Ascending aorta (tissue), 2 donors: ENCODE data around the gene HHIP. TPM values are rescaled to one million over a fixed set of nuclear protein-coding genes. Genes with fewer than 3 reads are reported as not detected.
"Not testable (repeated sequence)": the region's sequence is repeated elsewhere in the genome, so short reads cannot be mapped to it uniquely, and the experiment has no call there.

Experiments
- DNase-seq, 2 donors: peaks; one replicate each; pipeline ENCODE4 v3.0.0-alpha.2; 2019; ENCODE audit warnings: low spot score in 2 of 2
- H3K27ac ChIP-seq, 2 donors: fragments of 200-600 bp; sonication (generic); one replicate each; pipeline ENCODE4 v1.5.1; 2016 to 2017; ENCODE audit warnings: mild to moderate bottlenecking in 1 of 2
- H3K27me3 ChIP-seq: fragments of 200-600 bp; sonication (generic); one replicate; pipeline ENCODE4 v1.5.1; 2017
- H3K36me3 ChIP-seq, 2 donors: fragments of 200-600 bp; sonication (generic); one replicate each; pipeline ENCODE4 v1.5.1; 2016
- H3K4me1 ChIP-seq, 2 donors: fragments of 200-600 bp; sonication (generic); one replicate each; pipeline ENCODE4 v1.5.1; 2016 to 2017; ENCODE audit warnings: mild to moderate bottlenecking in 1 of 2
- H3K4me3 ChIP-seq, 2 donors: fragments of 200-600 bp; sonication (generic); one replicate each; pipeline ENCODE4 v1.5.1; 2016 to 2017; ENCODE audit warnings: mild to moderate bottlenecking in 1 of 2
- H3K9me3 ChIP-seq, 2 donors: fragments of 200-600 bp; sonication (generic); one replicate each; pipeline ENCODE4 v1.5.1; 2016
- CTCF ChIP-seq, 3 experiments: fragments of 200-600 bp in 2 of 3; fragments of 450-650 bp in 1 of 3; sonication (generic) in 2 of 3; IDR thresholded peaks; one replicate each; pipeline ENCODE4 v1.5.1; 2016 to 2019; ENCODE audit warnings: antibody characterized with exemption in 3 of 3, mild to moderate bottlenecking in 1 of 3, moderate library complexity in 1 of 3
- intact Hi-C: fragments of 100-400 bp; cut with DNase I; formaldehyde crosslinking; loops from one replicate; pipeline ENCODE4 v1.15.1; 2023
- total RNA-seq: library from RNA; depleted of rRNA; stranded (reverse); fragments of >200 nt; gene quantifications from one replicate; pipeline ENCODE4 v1.1.0, GENCODE V29; 2016

HHIP gene
- total RNA-seq, 1 donor from 2014 or later, result 2.2 TPM

- no peak for DNase-seq
- Histone ChIP-seq H3K4me1 (no peaks in the 10 kb centered on the region), H3K9me3 (no peaks in the 10 kb centered on the region), H3K36me3 (no peaks in the 10 kb centered on the region), H3K27me3 (no peaks in the 10 kb centered on the region), H3K27ac (no peak overlapping the region), H3K4me3 (no peak overlapping the region)
- peak in 1 of 3 experiments; percentile 26 for TF ChIP-seq CTCF (IDR thresholded peaks at IDR 0.05)
- intact Hi-C loops, result no loop called here
Observed at GRCh38 chr4:144787365-144788258, 141.7 kb downstream of the HHIP start.

GRCh38 chr4:144788469-144788868, 142.5 kb downstream of the HHIP start:
- no peaks in the 10 kb centered on the region for H3K4me1 ChIP-seq
- no peak for DNase-seq
- H3K27me3 ChIP-seq, result no peaks in the 10 kb centered on the region
- intact Hi-C loops, result no loop called here
- TF ChIP-seq CTCF (IDR thresholded peaks at IDR 0.05), result no peak
- H3K9me3 ChIP-seq, result no peaks in the 10 kb centered on the region
- H3K27ac ChIP-seq, result no peak overlapping the region
- no peak overlapping the region for H3K4me3 ChIP-seq
- H3K36me3 ChIP-seq, result no peaks in the 10 kb centered on the region

GRCh38 chr4:144791933-144792332, 146.0 kb downstream of the HHIP start:
- H3K4me1 ChIP-seq, H3K27ac ChIP-seq, H3K4me3 ChIP-seq, H3K36me3 ChIP-seq, H3K27me3 ChIP-seq, intact Hi-C loops, H3K9me3 ChIP-seq, DNase-seq: not testable (repeated sequence)
